ENCODE results near the gene GSKIP.

GSKIP gene

GRCh38 chr14:96352708-96353107, 10.6 kb upstream of the GSKIP start:
- DNase-seq (ENCODE audit: insufficient read length) (no peak), FAIRE-seq (no peak)
- no peak for TF ChIP-seq POLR2A (IDR thresholded peaks at IDR 0.05; ENCODE audit: low read depth, low read length)
- no peak for TF ChIP-seq POLR2AphosphoS5 (IDR thresholded peaks at IDR 0.05; ENCODE audit: low read depth, low read length)
- no peak for TF ChIP-seq TAF1 (IDR thresholded peaks at IDR 0.05; ENCODE audit: borderline replicate concordance, low read depth, low read length)

GRCh38 chr14:96354246-96354645, 9.1 kb upstream of the GSKIP start:
- TF ChIP-seq TAF1 (IDR thresholded peaks at IDR 0.05; ENCODE audit: borderline replicate concordance, low read depth, low read length) (no peak), POLR2AphosphoS5 (IDR thresholded peaks at IDR 0.05; ENCODE audit: low read depth, low read length) (no peak), POLR2A (IDR thresholded peaks at IDR 0.05; ENCODE audit: low read depth, low read length) (no peak)
- FAIRE-seq (peak; percentile 14), DNase-seq (ENCODE audit: insufficient read length) (no peak)

GRCh38 chr14:96357216-96357615, 6.1 kb upstream of the GSKIP start:
- FAIRE-seq (no peak), DNase-seq (ENCODE audit: insufficient read length) (no peak)
- TF ChIP-seq TAF1 (IDR thresholded peaks at IDR 0.05; ENCODE audit: borderline replicate concordance, low read depth, low read length) (no peak), POLR2A (IDR thresholded peaks at IDR 0.05; ENCODE audit: low read depth, low read length) (no peak), POLR2AphosphoS5 (IDR thresholded peaks at IDR 0.05; ENCODE audit: low read depth, low read length) (no peak)

- FAIRE-seq = no peak
- TF ChIP-seq POLR2A (IDR thresholded peaks at IDR 0.05; ENCODE audit: low read depth, low read length) = no peak
- DNase-seq (ENCODE audit: insufficient read length) = no peak
Observed at GRCh38 chr14:96359959-96360358, 3.4 kb upstream of the GSKIP start.

GRCh38 chr14:96362071-96362964, 1.0 kb upstream of the GSKIP start:
- peak; percentile 19 for DNase-seq (ENCODE audit: insufficient read length)
- TF ChIP-seq TAF1 (IDR thresholded peaks at IDR 0.05; ENCODE audit: borderline replicate concordance, low read depth, low read length) (no peak), POLR2A (IDR thresholded peaks at IDR 0.05; ENCODE audit: low read depth, low read length) (peak; percentile 40; the same call in 1 of the 2 replicates)
- peak; percentile 83 for FAIRE-seq

GRCh38 chr14:96363751-96364336, 518 bp downstream of the GSKIP start:
- TF ChIP-seq TAF1 (IDR thresholded peaks at IDR 0.05; ENCODE audit: borderline replicate concordance, low read depth, low read length) (no peak), POLR2AphosphoS5 (IDR thresholded peaks at IDR 0.05; ENCODE audit: low read depth, low read length) (no peak), POLR2A (IDR thresholded peaks at IDR 0.05; ENCODE audit: low read depth, low read length) (no peak)
- peak; percentile 30 for DNase-seq (ENCODE audit: insufficient read length)
- FAIRE-seq = peak; percentile 78

- no peak for DNase-seq (ENCODE audit: insufficient read length)
- FAIRE-seq = no peak
- TF ChIP-seq TAF1 (IDR thresholded peaks at IDR 0.05; ENCODE audit: borderline replicate concordance, low read depth, low read length) (no peak), POLR2A (IDR thresholded peaks at IDR 0.05; ENCODE audit: low read depth, low read length) (no peak), POLR2AphosphoS5 (IDR thresholded peaks at IDR 0.05; ENCODE audit: low read depth, low read length) (no peak)
Observed at GRCh38 chr14:96364962-96365361, 1.6 kb downstream of the GSKIP start.

GRCh38 chr14:96368534-96368933, 5.2 kb downstream of the GSKIP start:
- no peak for FAIRE-seq
- TF ChIP-seq POLR2AphosphoS5 (IDR thresholded peaks at IDR 0.05; ENCODE audit: low read depth, low read length) = no peak
- no peak for TF ChIP-seq TAF1 (IDR thresholded peaks at IDR 0.05; ENCODE audit: borderline replicate concordance, low read depth, low read length)
- no peak for TF ChIP-seq POLR2A (IDR thresholded peaks at IDR 0.05; ENCODE audit: low read depth, low read length)
- DNase-seq (ENCODE audit: insufficient read length) = no peak

GRCh38 chr14:96370528-96370927, 7.2 kb downstream of the GSKIP start:
- no peak for DNase-seq (ENCODE audit: insufficient read length)
- no peak for FAIRE-seq
- TF ChIP-seq TAF1 (IDR thresholded peaks at IDR 0.05; ENCODE audit: borderline replicate concordance, low read depth, low read length) (no peak), POLR2AphosphoS5 (IDR thresholded peaks at IDR 0.05; ENCODE audit: low read depth, low read length) (no peak), POLR2A (IDR thresholded peaks at IDR 0.05; ENCODE audit: low read depth, low read length) (no peak)

GRCh38 chr14:96373538-96373937, 10.2 kb downstream of the GSKIP start:
- no peak for TF ChIP-seq POLR2A (IDR thresholded peaks at IDR 0.05; ENCODE audit: low read depth, low read length)
- TF ChIP-seq POLR2AphosphoS5 (IDR thresholded peaks at IDR 0.05; ENCODE audit: low read depth, low read length) = no peak
- no peak for TF ChIP-seq TAF1 (IDR thresholded peaks at IDR 0.05; ENCODE audit: borderline replicate concordance, low read depth, low read length)
- DNase-seq (ENCODE audit: insufficient read length) (no peak), FAIRE-seq (no peak)

- no peak for DNase-seq (ENCODE audit: insufficient read length)
- TF ChIP-seq TAF1 (IDR thresholded peaks at IDR 0.05; ENCODE audit: borderline replicate concordance, low read depth, low read length) = no peak
- TF ChIP-seq POLR2A (IDR thresholded peaks at IDR 0.05; ENCODE audit: low read depth, low read length) = no peak
- no peak for TF ChIP-seq POLR2AphosphoS5 (IDR thresholded peaks at IDR 0.05; ENCODE audit: low read depth, low read length)
- no peak for FAIRE-seq
Observed at GRCh38 chr14:96376093-96376492, 12.8 kb downstream of the GSKIP start.

GRCh38 chr14:96380735-96381134, 17.4 kb downstream of the GSKIP start:
- FAIRE-seq = peak; percentile 66
- TF ChIP-seq POLR2AphosphoS5 (IDR thresholded peaks at IDR 0.05; ENCODE audit: low read depth, low read length) = no peak
- no peak for TF ChIP-seq POLR2A (IDR thresholded peaks at IDR 0.05; ENCODE audit: low read depth, low read length)
- no peak for TF ChIP-seq TAF1 (IDR thresholded peaks at IDR 0.05; ENCODE audit: borderline replicate concordance, low read depth, low read length)
- no peak for DNase-seq (ENCODE audit: insufficient read length)
